Right renal pelvis (tissue), 4 donors: ENCODE measurements around the gene BICC1. TPM values are rescaled to one million over a fixed set of nuclear protein-coding genes. Genes with fewer than 3 reads are reported as not detected.

Experiments
- DNase-seq, 4 donors: peaks; one replicate each; pipeline ENCODE4 v3.0.0-alpha.2; 2013; ENCODE audit warnings: low read depth in 4 of 4, low spot score in 3 of 4, missing footprints in 1 of 4
- polyA plus RNA-seq, 4 donors: library from polyadenylated mRNA; unstranded; fragments of 120-200 nt; gene quantifications; one replicate each; pipeline ENCODE4 v1.2.1, GENCODE V29; 2013; ENCODE audit not compliant: insufficient read length in 4 of 4

The BICC1 gene
- polyA plus RNA-seq, 4 donors = 69.6 to 95.3 (median 83.3) TPM

- no peak for DNase-seq
These were observed 259.2 kb downstream of the BICC1 start for GRCh38 chr10:58771863-58772262.

- DNase-seq = no peak
These were observed 260.1 kb downstream of the BICC1 start for GRCh38 chr10:58772758-58773157.

- no peak for DNase-seq
These were observed 260.7 kb downstream of the BICC1 start for GRCh38 chr10:58773341-58773740.

- DNase-seq = no peak
These were observed 261.3 kb downstream of the BICC1 start for GRCh38 chr10:58773944-58774343.

GRCh38 chr10:58775960-58776567, 263.4 kb downstream of the BICC1 start:
- DNase-seq = no peak

- no peak for DNase-seq
These were observed 264.1 kb downstream of the BICC1 start for GRCh38 chr10:58776568-58777318.

GRCh38 chr10:58778966-58779365, 266.3 kb downstream of the BICC1 start:
- DNase-seq = no peak

- DNase-seq = no peak
These were observed 266.9 kb downstream of the BICC1 start for GRCh38 chr10:58779594-58779993.

- no peak for DNase-seq
These were observed 267.8 kb downstream of the BICC1 start for GRCh38 chr10:58780476-58780875.

GRCh38 chr10:58781873-58782488, 269.3 kb downstream of the BICC1 start:
- peak; percentile 40 to 51 (median 44) for DNase-seq

- no peak for DNase-seq
These were observed 270.5 kb downstream of the BICC1 start for GRCh38 chr10:58782876-58783851.

- no peak for DNase-seq
These were observed 271.7 kb downstream of the BICC1 start for GRCh38 chr10:58784361-58784760.

- no peak for DNase-seq
These were observed 272.7 kb downstream of the BICC1 start for GRCh38 chr10:58785354-58785753.

- DNase-seq = no peak
These were observed 278.5 kb downstream of the BICC1 start for GRCh38 chr10:58791137-58791536.

- DNase-seq = no peak
These were observed 282.9 kb downstream of the BICC1 start for GRCh38 chr10:58795560-58795959.

- DNase-seq = no peak
These were observed 283.6 kb downstream of the BICC1 start for GRCh38 chr10:58796242-58796641.

- DNase-seq = no peak
These were observed 284.2 kb downstream of the BICC1 start for GRCh38 chr10:58796824-58797223.

- no peak for DNase-seq
These were observed 284.7 kb downstream of the BICC1 start for GRCh38 chr10:58797356-58797755.

- no peak for DNase-seq
These were observed 289.4 kb downstream of the BICC1 start for GRCh38 chr10:58802047-58802446.

GRCh38 chr10:58806323-58806722, 293.7 kb downstream of the BICC1 start:
- DNase-seq = no peak
